GM23338 (cell line): ENCODE data around the gene MGAT5. TPM values are rescaled to one million over a fixed set of nuclear protein-coding genes. Genes with fewer than 3 reads are reported as not detected.

ENCODE experiments used
- ATAC-seq: fragments of 200-7000 bp; cut with Tn5 transposase; 3 replicates; pipeline ENCODE4 v1.9.1; 2020
- DNase-seq: peaks from one replicate; pipeline ENCODE4 v3.0.0-alpha.2; 2015; ENCODE audit warnings: low spot score
- H2AFZ ChIP-seq: fragments of 200-600 bp; sonication (generic); 2 replicates; pipeline ENCODE4 v1.8.0; 2016; ENCODE audit warnings: antibody characterized with exemption, mild to moderate bottlenecking, moderate library complexity
- H3F3A ChIP-seq: fragments of 200-600 bp; sonication (generic); replicated peaks from 2 replicates; pipeline ENCODE4 v1.8.0; 2017; ENCODE audit warnings: antibody characterized with exemption, mixed run types, low read depth
- H3K27ac ChIP-seq: fragments of 200-600 bp; sonication (generic); 2 replicates; pipeline ENCODE4 v1.6.1; 2016; ENCODE audit warnings: low read depth
- H3K27me3 ChIP-seq: fragments of 200-600 bp; sonication (generic); 2 replicates; pipeline ENCODE4 v1.8.0; 2016; ENCODE audit warnings: mild to moderate bottlenecking, mixed run types, moderate library complexity; ENCODE audit not compliant: insufficient read depth
- H3K36me3 ChIP-seq: fragments of 200-600 bp; sonication (generic); 2 replicates; pipeline ENCODE4 v1.8.0; 2016; ENCODE audit warnings: mild to moderate bottlenecking; ENCODE audit not compliant: insufficient read depth
- H3K4me1 ChIP-seq: fragments of 200-600 bp; sonication (generic); 2 replicates; pipeline ENCODE4 v1.8.0; 2016; ENCODE audit warnings: mild to moderate bottlenecking, moderate library complexity; ENCODE audit not compliant: insufficient read depth
- H3K4me2 ChIP-seq: fragments of 200-600 bp; sonication (generic); 2 replicates; pipeline ENCODE4 v1.7.1; 2017; ENCODE audit warnings: mixed run types
- H3K4me3 ChIP-seq: fragments of 200-600 bp; sonication (generic); 2 replicates; pipeline ENCODE4 v1.6.1; 2016; ENCODE audit warnings: mixed run types
- H3K79me2 ChIP-seq: fragments of 200-600 bp; sonication (generic); replicated peaks from 2 replicates; pipeline ENCODE4 v1.8.0; 2017; ENCODE audit warnings: mild to moderate bottlenecking; ENCODE audit not compliant: insufficient read depth
- H3K9me2 ChIP-seq: fragments of 200-600 bp; sonication (generic); 2 replicates; pipeline ENCODE4 v1.8.0; 2017; ENCODE audit not compliant: insufficient read depth
- H4K20me1 ChIP-seq: fragments of 200-600 bp; sonication (generic); replicated peaks from 2 replicates; pipeline ENCODE4 v1.8.0; 2017; ENCODE audit warnings: mild to moderate bottlenecking; ENCODE audit not compliant: insufficient read depth
- H3K27ac Mint-ChIP-seq: 2 replicates; pipeline ENCODE4 v1.8.0; 2020; ENCODE audit warnings: inconsistent platforms, mild to moderate bottlenecking, moderate library complexity, mixed read lengths
- H3K27me3 Mint-ChIP-seq: 3 replicates; pipeline ENCODE4 v1.8.0; 2022; ENCODE audit warnings: low read depth, mild to moderate bottlenecking, moderate library complexity, mixed read lengths, inconsistent platforms; ENCODE audit not compliant: insufficient read depth, poor library complexity
- H3K36me3 Mint-ChIP-seq: 3 replicates; pipeline ENCODE4 v1.8.0; 2021; ENCODE audit warnings: low read depth, mild to moderate bottlenecking, inconsistent platforms, moderate library complexity, mixed read lengths
- H3K4me1 Mint-ChIP-seq: 3 replicates; pipeline ENCODE4 v1.8.0; 2020; ENCODE audit warnings: mild to moderate bottlenecking, inconsistent platforms, mixed read lengths
- H3K4me3 Mint-ChIP-seq: 3 replicates; pipeline ENCODE4 v1.8.0; 2021; ENCODE audit warnings: moderate library complexity, mild to moderate bottlenecking, inconsistent platforms, mixed read lengths
- H3K9me3 Mint-ChIP-seq: 3 replicates; pipeline ENCODE4 v1.8.0; 2020; ENCODE audit warnings: moderate library complexity, mild to moderate bottlenecking, inconsistent platforms, mixed read lengths
- EZH2 ChIP-seq: fragments of 200-600 bp; sonication (generic); IDR thresholded peaks from one replicate; pipeline ENCODE4 v1.8.0; 2017; ENCODE audit warnings: antibody characterized with exemption, mild to moderate bottlenecking, low read depth; ENCODE audit not compliant: unreplicated experiment
- EZH2phosphoT487 ChIP-seq: fragments of 200-600 bp; sonication (generic); IDR thresholded peaks from one replicate; pipeline ENCODE4 v1.8.1; 2018; ENCODE audit warnings: antibody characterized with exemption; ENCODE audit not compliant: unreplicated experiment
- JUNB ChIP-seq: IDR thresholded peaks from one replicate; pipeline ENCODE4 v1.6.1; 2016; ENCODE audit warnings: antibody characterized with exemption; ENCODE audit not compliant: unreplicated experiment
- NANOG ChIP-seq: IDR thresholded peaks from 2 replicates; pipeline ENCODE4 v1.6.1; 2016; ENCODE audit warnings: antibody characterized with exemption, borderline replicate concordance
- ZNF331 ChIP-seq: fragments of 250-450 bp; sonication (Bioruptor Pico); IDR thresholded peaks from 2 replicates; pipeline ENCODE4 v1.5.0; 2020; ENCODE audit warnings: low read depth, mild to moderate bottlenecking, moderate library complexity
- polyA plus RNA-seq: library from polyadenylated mRNA; unstranded; fragments of >200 nt; fragmentation: Nextera tagmentation; extraction: Ambion mirVana; gene quantifications from 2 replicates; pipeline ENCODE4 v1.2.1, GENCODE V29; 2016
- total RNA-seq: library from RNA; depleted of rRNA; stranded (reverse); fragments of >200 nt; shearing (Covaris generic); gene quantifications from 2 replicates; pipeline ENCODE4 v1.2.3, GENCODE V29; 2014
- TF ChIP-seq, protein P1 (sequence below), 2 experiments: fragments of 200-600 bp in 1 of 2; sonication (generic) in 1 of 2; conservative IDR thresholded peaks; 2 replicates each; pipeline versions ENCODE4 v1.5.1 to v1.6.1; 2016 to 2017; ENCODE audit warnings: antibody characterized with exemption in 2 of 2, low read depth in 2 of 2, mild to moderate bottlenecking in 2 of 2, moderate library complexity in 1 of 2
- TF ChIP-seq, protein P2 (sequence below): IDR thresholded peaks from 2 replicates; pipeline ENCODE4 v1.6.1; 2016; ENCODE audit warnings: antibody characterized with exemption

Gene MGAT5
- total and polyA plus RNA-seq, 2 experiments from 2014 or later: 4.6 to 27.6 TPM

DNA sequence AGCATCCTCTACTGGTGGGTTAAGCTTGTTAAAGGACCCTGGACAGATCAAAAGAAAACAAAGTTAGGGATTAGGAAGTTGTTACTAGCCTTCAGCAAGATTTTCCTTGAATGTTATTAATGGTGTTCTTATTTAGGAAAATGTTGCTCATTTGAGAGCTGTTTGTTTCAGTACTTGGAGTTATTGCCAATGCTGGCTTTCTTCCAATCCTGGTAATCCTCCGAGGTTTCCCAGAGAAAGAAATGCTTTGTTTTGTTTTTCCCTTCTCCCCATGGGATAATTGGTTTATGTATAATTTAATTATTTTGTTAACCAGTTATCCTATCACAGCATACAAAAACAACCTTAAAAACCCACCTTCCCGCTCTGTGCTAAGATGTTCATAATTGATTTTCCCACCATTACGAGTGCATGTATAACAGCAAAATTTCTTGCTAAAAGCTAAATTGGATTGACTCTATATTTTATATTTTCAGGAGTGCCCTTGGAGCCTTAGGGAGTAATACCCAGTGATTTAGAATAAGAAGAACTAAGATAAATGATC, 79.8 kb downstream of the MGAT5 start (continued):
- TF ChIP-seq, protein P1, sequence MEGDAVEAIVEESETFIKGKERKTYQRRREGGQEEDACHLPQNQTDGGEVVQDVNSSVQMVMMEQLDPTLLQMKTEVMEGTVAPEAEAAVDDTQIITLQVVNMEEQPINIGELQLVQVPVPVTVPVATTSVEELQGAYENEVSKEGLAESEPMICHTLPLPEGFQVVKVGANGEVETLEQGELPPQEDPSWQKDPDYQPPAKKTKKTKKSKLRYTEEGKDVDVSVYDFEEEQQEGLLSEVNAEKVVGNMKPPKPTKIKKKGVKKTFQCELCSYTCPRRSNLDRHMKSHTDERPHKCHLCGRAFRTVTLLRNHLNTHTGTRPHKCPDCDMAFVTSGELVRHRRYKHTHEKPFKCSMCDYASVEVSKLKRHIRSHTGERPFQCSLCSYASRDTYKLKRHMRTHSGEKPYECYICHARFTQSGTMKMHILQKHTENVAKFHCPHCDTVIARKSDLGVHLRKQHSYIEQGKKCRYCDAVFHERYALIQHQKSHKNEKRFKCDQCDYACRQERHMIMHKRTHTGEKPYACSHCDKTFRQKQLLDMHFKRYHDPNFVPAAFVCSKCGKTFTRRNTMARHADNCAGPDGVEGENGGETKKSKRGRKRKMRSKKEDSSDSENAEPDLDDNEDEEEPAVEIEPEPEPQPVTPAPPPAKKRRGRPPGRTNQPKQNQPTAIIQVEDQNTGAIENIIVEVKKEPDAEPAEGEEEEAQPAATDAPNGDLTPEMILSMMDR (conservative IDR thresholded peaks at IDR 0.05; ENCODE audit: low read depth in 2 of 2): no peak

DNA sequence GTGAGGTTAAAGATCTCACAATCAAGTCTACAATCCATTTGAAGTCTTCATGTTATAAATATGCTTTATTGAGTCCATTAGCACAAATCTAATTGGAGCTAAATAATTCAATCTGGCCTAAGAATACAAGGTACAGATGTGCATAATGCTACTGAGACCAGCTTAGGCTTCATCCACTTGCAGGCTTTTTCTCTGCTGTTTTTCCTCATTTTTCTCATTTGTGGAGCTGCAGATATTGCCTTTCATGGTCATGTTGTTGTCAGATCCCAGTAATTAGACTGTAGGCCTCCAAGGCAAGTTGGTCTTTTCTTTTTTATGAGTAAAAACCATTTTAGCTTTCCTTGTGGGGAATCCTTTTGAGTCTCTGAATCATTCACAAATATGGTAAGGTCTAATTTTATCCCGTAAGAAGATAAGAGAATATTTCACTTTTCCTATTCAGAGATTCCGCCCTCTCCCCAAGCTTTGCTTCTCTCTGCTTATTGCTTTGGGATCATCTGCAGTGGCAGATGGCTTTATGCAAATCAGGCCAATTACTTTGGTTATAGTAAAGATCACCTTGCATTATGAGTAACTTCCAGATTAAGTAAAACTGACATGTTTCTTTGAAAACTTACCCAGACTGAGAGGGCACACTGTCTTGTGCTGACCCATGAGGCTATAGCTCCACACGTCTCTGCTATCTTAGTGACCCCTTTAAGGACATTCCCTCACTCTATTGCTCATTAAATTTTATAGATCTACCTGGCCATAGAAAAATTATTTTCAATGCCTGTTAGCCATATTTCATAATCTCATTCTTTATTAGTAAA, 80.9 kb downstream of the MGAT5 start:
- H3K4me1 Mint-ChIP-seq: no peaks in the 10 kb centered on the region
- Histone ChIP-seq H3K36me3 (no peaks in the 10 kb centered on the region), H3K4me3 (no peak overlapping the region), H3K27me3 (no peaks in the 10 kb centered on the region), H3K27ac (no peak overlapping the region), H3K9me2 (no peaks in the 10 kb centered on the region), H3K4me2 (no peak overlapping the region), H3K4me1 (no peaks in the 10 kb centered on the region), H3F3A (no peaks in the 10 kb centered on the region), H2AFZ (no peak overlapping the region), H4K20me1 (peaks cover 5% of the 10 kb centered on the region), H3K79me2 (no peaks in the 10 kb centered on the region)
- H3K4me3 Mint-ChIP-seq: no peak overlapping the region
- peaks cover 9% of the 10 kb centered on the region for H3K36me3 Mint-ChIP-seq
- ATAC-seq: no peak
- TF ChIP-seq, protein P2, sequence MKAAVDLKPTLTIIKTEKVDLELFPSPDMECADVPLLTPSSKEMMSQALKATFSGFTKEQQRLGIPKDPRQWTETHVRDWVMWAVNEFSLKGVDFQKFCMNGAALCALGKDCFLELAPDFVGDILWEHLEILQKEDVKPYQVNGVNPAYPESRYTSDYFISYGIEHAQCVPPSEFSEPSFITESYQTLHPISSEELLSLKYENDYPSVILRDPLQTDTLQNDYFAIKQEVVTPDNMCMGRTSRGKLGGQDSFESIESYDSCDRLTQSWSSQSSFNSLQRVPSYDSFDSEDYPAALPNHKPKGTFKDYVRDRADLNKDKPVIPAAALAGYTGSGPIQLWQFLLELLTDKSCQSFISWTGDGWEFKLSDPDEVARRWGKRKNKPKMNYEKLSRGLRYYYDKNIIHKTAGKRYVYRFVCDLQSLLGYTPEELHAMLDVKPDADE: no peak
- TF ChIP-seq EZH2: no peak
- no peak for TF ChIP-seq ZNF331
- TF ChIP-seq EZH2phosphoT487: no peak
- no peak for DNase-seq
- no peak overlapping the region for H3K27ac Mint-ChIP-seq
- H3K27me3 Mint-ChIP-seq: peaks cover 1% of the 10 kb centered on the region
- H3K9me3 Mint-ChIP-seq: peaks cover 5% of the 10 kb centered on the region; the same call in 2 of the 3 replicates

DNA sequence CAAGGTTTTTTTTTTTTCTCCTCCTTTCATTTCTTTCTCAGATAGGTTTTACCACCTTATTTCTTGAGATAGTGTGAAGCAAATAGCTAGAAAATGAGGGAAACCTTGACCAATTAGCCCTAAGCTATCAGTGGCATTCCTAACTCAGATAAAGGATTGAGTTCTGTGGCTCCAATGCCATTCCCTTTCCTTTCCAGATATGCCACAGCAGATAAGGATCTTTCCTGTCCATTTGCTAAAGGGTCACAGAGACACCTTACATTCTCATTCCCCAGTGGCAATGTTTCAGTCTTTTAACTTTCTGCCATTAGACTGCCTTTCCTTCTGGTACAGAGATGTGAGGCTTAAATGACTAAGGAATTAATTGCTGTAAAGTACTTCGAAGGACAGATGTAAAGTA, 81.7 kb downstream of the MGAT5 start:
- no peak overlapping the region for H3K4me3 Mint-ChIP-seq
- Histone ChIP-seq H3F3A (no peaks in the 10 kb centered on the region), H3K27ac (no peak overlapping the region), H3K4me2 (no peak overlapping the region), H3K4me1 (no peaks in the 10 kb centered on the region), H3K79me2 (no peaks in the 10 kb centered on the region), H3K4me3 (no peak overlapping the region), H2AFZ (no peak overlapping the region), H3K27me3 (no peaks in the 10 kb centered on the region), H4K20me1 (peaks cover 5% of the 10 kb centered on the region), H3K36me3 (no peaks in the 10 kb centered on the region), H3K9me2 (no peaks in the 10 kb centered on the region)
- no peak for ATAC-seq
- peaks cover 5% of the 10 kb centered on the region; the same call in 2 of the 3 replicates for H3K9me3 Mint-ChIP-seq
- no peak for DNase-seq
- H3K4me1 Mint-ChIP-seq: no peaks in the 10 kb centered on the region
- H3K27me3 Mint-ChIP-seq: peaks cover 1% of the 10 kb centered on the region
- peaks cover 9% of the 10 kb centered on the region for H3K36me3 Mint-ChIP-seq
- H3K27ac Mint-ChIP-seq: no peak overlapping the region
- no peak for TF ChIP-seq NANOG
- TF ChIP-seq, protein P1 (conservative IDR thresholded peaks at IDR 0.05; ENCODE audit: low read depth in 2 of 2): no peak
- TF ChIP-seq, protein P2: no peak
- TF ChIP-seq JUNB: no peak
